Fibroblast of gingiva (primary cell): ENCODE data around the gene B4GALNT1.
A peak's percentile ranks its signal among the peaks of the same experiment; 100 is the strongest.
"Not testable (repeated sequence)": the region's sequence is repeated elsewhere in the genome, so short reads cannot be mapped to it uniquely, and the experiment has no call there.

Source experiments
- DNase-seq: peaks from one replicate; pipeline ENCODE4 v3.0.0-alpha.2; 2011; ENCODE audit warnings: low read depth

Gene B4GALNT1

GRCh38 chr12:57609101-57609780 is 23.8 kb downstream of the B4GALNT1 start:
- DNase-seq = no peak

GRCh38 chr12:57607958-57608663 is 24.9 kb downstream of the B4GALNT1 start:
- DNase-seq = no peak

DNA sequence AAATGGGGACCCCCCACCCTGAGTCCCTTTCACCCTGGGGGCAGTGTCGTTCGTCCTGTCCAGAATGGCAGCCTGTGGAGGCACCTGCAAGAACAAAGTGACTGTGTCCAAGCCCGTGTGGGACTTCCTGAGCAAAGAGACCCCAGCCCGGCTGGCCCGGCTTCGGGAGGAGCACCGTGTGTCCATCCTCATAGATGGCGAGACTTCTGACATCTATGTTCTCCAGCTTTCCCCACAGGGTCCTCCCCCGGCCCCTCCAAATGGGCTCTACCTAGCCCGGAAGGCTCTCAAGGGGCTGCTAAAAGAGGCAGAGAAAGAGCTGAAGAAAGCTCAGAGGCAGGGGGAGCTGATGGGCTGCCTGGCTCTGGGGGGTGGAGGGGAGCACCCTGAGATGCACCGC is 26.2 kb downstream of the B4GALNT1 start:
- DNase-seq = no peak

- no peak for DNase-seq
Observed at GRCh38 chr12:57606399-57606798, 26.6 kb downstream of the B4GALNT1 start.

DNA sequence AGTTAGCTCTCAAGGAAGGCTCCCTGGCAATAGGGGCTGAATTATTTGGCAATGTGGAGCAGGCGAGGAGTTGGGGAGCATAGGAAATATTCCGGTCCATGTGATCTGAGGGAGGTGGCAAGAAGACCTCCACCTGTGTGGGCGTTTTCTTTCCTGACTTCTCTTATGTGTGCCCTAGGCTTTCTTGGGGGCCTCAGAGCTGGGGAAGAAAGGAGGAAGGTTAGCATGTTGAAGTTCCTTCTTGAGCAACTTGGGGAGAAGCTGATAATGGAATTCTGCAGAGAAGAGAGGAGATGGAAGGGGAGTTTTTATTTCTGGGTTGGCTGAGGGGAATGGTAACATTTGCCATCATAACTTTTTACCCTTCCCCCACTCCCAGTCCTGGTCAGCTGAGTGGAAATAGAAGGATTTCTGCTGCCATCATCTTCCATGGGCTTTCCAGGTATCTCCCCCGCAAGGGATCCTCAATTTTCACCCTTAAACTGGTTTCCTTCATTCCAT is 27.1 kb downstream of the B4GALNT1 start:
- DNase-seq = no peak

DNA sequence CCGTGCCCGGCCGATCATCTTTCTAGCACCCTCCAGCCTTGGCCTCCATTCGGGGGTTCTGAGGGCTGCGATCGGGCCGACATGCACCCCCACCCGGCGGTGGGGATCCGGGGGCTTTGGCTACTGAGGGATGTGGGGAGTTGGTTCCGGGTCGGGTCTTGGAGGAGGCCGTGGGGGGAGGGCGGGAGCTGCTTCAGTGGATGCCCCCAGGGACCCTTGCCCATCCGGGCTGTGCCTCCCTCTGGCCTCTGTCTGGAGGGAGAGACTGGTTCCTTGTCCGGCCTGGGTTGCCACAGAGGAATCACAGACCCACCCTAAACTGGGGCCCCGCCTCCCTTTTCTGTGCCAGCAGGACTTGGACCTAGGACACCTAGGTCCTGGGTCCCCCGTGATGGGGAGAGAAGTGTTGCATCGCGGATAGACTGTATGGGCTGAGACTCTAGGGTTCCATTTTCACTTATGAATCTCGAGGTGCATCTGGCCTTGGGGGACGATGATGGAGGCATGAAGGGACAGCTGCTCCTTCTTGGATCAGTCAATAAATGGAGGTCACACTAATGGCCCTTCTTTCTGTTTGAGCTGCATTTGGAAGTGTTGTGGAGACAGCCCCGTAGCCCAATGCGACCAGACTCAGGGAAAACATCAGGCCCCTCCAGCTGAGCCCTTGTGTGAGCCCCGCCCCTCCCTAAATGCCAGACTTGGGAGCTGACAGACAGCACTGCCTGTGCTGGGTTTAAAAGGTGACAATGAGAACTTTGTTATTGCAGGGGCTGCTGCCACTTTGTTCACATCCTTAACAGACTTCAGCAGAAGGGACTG is 27.8 kb downstream of the B4GALNT1 start:
- DNase-seq = peak; percentile 21

DNA sequence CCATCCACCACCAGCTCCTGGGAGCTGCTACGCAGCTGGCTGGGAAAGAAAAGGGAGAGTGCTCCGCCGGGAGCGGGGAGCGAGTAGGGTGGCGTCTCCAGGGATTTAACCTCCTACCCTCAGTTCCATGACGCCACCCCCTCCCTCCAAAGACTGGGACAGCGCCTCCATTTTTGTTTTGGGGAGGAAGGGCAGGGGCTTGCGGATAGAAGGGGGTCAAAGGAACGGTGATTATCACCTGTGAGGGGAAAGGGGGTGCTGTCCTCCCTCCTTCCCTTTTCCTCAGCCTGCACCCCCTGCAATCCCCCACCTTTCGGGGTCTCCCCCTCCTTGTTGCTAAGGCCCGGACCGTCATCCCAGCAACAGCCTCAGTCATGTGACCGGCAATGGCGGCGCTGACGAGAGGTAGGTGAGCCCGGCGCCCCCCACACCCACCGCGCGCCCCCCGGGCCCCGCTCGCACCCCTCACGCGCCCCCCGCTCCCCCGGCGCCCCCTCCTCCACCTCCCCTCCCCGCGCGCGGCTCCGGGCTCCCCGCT is 28.5 kb downstream of the B4GALNT1 start, which contains the start of gene DTX3:
TSS of gene DTX3 (plus strand) at position 371 of the 538 bp plus-strand sequence. CDS start 1,694 bp downstream, outside the sequence.
- peak; percentile 18 for DNase-seq

- peak; percentile 45 for DNase-seq
Observed at GRCh38 chr12:57603815-57604453, 29.1 kb downstream of the B4GALNT1 start.

- DNase-seq = no peak
Observed at GRCh38 chr12:57603324-57603723, 29.7 kb downstream of the B4GALNT1 start.

DNA sequence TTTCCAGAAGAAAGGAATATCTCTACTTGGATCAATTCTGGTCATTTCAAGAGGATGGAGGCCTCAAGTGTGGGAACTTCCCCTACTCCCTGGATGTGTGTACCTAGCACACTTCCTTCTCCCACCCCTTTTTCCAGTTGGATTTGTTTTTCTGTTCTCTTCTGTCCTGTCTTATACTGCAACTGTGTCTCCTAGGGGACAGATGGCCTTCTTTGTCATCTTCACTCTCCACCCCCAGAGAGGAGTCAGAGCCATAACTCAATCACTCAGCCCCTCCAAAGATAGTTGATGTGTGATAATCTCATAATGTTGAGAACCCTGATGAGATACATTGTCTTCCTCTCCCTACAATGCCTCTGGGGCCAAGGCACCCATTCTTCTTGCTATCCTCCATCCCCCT is 30.5 kb downstream of the B4GALNT1 start:
- no peak for DNase-seq

- DNase-seq = no peak
Observed at GRCh38 chr12:57600395-57600794, 32.6 kb downstream of the B4GALNT1 start.

GRCh38 chr12:57593187-57593586 is 39.8 kb downstream of the B4GALNT1 start:
- DNase-seq = no peak

DNA sequence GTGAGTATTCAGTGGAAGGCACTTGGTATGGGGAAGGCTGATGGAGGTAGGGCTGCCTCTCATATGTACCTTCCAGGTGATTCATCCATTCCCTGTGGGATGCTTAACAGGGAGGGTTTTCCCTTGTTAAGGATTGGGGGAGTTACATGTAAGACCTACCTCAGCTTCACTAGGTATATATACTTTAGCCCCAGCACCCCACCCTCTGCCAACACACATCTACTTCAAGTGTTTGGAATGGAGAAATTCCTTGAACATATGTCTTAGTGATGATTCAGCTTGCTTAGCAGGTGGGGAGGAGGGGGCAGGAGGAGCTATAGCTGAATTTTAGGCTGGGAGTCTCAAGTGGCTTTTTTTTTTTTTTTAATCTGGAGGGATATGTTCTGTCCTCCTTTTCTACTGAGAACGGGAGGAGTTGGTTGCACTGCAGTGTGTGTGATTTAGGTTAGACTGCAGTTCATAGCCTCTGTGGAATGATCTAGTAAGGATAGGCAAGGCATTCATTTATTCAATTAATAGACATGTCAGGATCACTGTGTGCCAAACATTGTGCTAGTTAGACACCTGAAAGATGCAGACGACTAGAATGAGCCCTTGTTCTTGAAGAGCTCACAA is 40.3 kb downstream of the B4GALNT1 start:
- DNase-seq = no peak

DNA sequence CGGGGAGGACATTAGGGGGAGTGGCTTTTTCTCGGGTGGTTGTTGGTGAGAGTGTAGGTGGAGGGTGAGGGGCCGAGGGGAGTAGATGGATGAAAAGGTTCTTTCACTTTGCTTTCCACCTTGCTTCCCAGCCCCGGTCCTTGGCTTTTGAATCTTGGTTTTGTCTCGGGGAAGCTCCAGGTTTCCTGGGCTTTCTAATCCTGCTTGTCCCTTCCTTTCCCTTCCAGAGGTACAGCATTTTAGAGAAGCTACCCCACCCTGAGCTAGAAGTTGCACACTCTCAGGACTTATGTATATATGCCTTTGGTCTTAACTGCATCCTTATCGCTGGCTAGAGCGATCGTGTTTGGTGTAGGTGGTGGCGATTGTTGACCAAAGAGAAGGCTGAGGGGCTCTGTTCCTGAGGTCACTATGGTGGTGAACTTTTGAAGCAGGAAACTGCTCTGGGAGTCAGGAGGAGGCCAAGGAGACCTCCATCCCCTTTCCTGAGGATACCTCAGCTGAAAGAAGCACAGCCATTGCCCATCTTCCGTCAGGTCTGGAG is 41.1 kb downstream of the B4GALNT1 start:
- DNase-seq = no peak

- peak; percentile 22 for DNase-seq
Observed at GRCh38 chr12:57590864-57591781, 41.9 kb downstream of the B4GALNT1 start, which contains the start of gene PIP4K2C. PIP4K2C (plus strand) TSS chr12:57591192; CDS start chr12:57591290, 98 bp downstream.

GRCh38 chr12:57590479-57590863 is 42.5 kb downstream of the B4GALNT1 start:
- no peak for DNase-seq

GRCh38 chr12:57588951-57589610 is 43.9 kb downstream of the B4GALNT1 start:
- DNase-seq = not testable (repeated sequence)

- no peak for DNase-seq
Observed at GRCh38 chr12:57586832-57587429, 46.1 kb downstream of the B4GALNT1 start.

DNA sequence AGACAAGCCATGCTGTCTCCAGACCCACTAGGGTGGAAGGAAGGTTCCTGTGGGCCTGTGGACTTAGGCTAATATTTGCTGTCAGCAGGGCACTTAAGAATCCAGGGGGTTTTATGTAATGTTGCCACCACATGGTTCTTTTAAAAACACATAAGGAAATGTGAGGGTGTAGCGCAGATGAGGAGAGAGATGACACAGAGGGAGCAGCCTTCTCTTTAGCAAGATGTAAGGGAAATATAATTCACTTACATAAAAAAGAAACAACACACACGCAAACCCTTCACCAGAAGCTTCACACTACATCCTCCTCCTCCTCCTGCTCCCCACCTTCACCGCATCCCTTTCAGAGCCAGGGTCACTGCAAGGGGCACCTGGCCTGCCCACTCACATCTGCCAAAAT is 46.9 kb downstream of the B4GALNT1 start:
- no peak for DNase-seq
